Measurements from ENCODE around the gene DOCK4. TPM values are rescaled to one million over a fixed set of nuclear protein-coding genes. Genes with fewer than 3 reads are reported as not detected.

The DOCK4 gene
- total RNA-seq, 1 experiment from 2014 or later = 4.9 TPM

DNA sequence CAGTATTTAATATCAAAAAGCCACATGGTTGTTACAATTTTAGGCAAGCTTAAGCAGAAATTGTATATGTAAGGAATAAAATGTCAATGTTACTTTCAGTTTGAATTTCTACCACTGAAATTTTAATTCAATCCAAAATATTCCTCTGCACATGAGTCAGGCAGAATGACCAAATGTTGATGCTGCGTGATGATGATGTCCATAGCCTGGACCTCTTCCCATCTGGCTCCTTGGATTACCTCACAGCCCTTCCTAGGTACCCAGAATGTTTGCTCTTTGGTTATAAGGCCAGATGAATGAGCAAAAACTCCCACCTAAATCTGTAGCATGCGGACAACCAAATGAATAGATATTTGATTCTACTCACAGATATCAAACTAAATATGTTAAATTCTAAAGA lies 385.6 kb downstream of the DOCK4 start:
- peaks cover 0 to 4% (median 0%) of the 10 kb centered on the region in 3 experiments; a peak in 1 of 7 replicates for H3K36me3 Mint-ChIP-seq (ENCODE audit: insufficient read depth in 1 of 3, low read depth in 3 of 3)
- H3K56ac ChIP-seq (ENCODE audit: insufficient read length, low read depth, low read length) = no peak overlapping the region
- no peaks in the 10 kb centered on the region for H4K20me1 ChIP-seq (ENCODE audit: control insufficient read depth, insufficient read depth, insufficient read length)
- H3K27me3 ChIP-seq (ENCODE audit: insufficient read depth, low read length) = no peaks in the 10 kb centered on the region; the same call in 1 of the 2 replicates
- no peak overlapping the region for H2BK15ac ChIP-seq (ENCODE audit: low read depth, low read length)
- H3K4me1 ChIP-seq (ENCODE audit: insufficient read depth, low read length) = no peaks in the 10 kb centered on the region
- no peak overlapping the region for H3T11ph ChIP-seq (ENCODE audit: low read length)
- H3K9ac ChIP-seq (ENCODE audit: extremely low read depth, insufficient read length, low read length) = no peak overlapping the region
- no peaks in the 10 kb centered on the region for H3K23me2 ChIP-seq (ENCODE audit: insufficient read length, low read depth, low read length, poor library complexity, severe bottlenecking)
- no peak overlapping the region for H4K5ac ChIP-seq (ENCODE audit: insufficient read length, low read depth, low read length)
- H3K9me3 ChIP-seq (ENCODE audit: control insufficient read depth, low read depth, low read length) = no peaks in the 10 kb centered on the region
- no peak overlapping the region for H3K18ac ChIP-seq (ENCODE audit: insufficient read length, low read depth, low read length)
- no peak overlapping the region for H2BK20ac ChIP-seq (ENCODE audit: low read depth, low read length, poor library complexity, severe bottlenecking)
- H3K23ac ChIP-seq (ENCODE audit: insufficient read length, low read depth, low read length) = no peak overlapping the region
- no peak for DNase-seq
- H3K27ac ChIP-seq (ENCODE audit: insufficient read length, low read depth, low read length) = no peak overlapping the region
- no CpG with 5 or more reads among the region's 2 CpGs for WGBS (ENCODE audit: extremely low coverage, insufficient read length, low lambda C conversion rate)
- no peak overlapping the region for H3K4me3 Mint-ChIP-seq
- H4K8ac ChIP-seq (replicated peaks; ENCODE audit: insufficient read length, low read depth, low read length) = no peak overlapping the region
- no peak overlapping the region for H2BK120ac ChIP-seq (ENCODE audit: low read depth, low read length, poor library complexity, severe bottlenecking)
- H3K9me3 Mint-ChIP-seq = no peaks in the 10 kb centered on the region
- no peak overlapping the region for H3K27ac Mint-ChIP-seq
- H2AK5ac ChIP-seq (ENCODE audit: insufficient read length, low read length) = no peak overlapping the region
- H3K27me3 Mint-ChIP-seq (ENCODE audit: low read depth) = no peaks in the 10 kb centered on the region
- no peaks in the 10 kb centered on the region for H3K79me2 ChIP-seq (ENCODE audit: insufficient read depth, low read length)
- H2AFZ ChIP-seq (ENCODE audit: low read length) = no peak overlapping the region
- no peak overlapping the region for H3K14ac ChIP-seq (ENCODE audit: insufficient read depth, low read length)
- H3K4me1 Mint-ChIP-seq = no peaks in the 10 kb centered on the region
- H3K4ac ChIP-seq (ENCODE audit: low read depth, low read length) = no peak overlapping the region
- H2BK12ac ChIP-seq (ENCODE audit: insufficient read length, low read depth, low read length) = no peak overlapping the region
- TF ChIP-seq, protein P1, sequence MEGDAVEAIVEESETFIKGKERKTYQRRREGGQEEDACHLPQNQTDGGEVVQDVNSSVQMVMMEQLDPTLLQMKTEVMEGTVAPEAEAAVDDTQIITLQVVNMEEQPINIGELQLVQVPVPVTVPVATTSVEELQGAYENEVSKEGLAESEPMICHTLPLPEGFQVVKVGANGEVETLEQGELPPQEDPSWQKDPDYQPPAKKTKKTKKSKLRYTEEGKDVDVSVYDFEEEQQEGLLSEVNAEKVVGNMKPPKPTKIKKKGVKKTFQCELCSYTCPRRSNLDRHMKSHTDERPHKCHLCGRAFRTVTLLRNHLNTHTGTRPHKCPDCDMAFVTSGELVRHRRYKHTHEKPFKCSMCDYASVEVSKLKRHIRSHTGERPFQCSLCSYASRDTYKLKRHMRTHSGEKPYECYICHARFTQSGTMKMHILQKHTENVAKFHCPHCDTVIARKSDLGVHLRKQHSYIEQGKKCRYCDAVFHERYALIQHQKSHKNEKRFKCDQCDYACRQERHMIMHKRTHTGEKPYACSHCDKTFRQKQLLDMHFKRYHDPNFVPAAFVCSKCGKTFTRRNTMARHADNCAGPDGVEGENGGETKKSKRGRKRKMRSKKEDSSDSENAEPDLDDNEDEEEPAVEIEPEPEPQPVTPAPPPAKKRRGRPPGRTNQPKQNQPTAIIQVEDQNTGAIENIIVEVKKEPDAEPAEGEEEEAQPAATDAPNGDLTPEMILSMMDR (conservative IDR thresholded peaks at IDR 0.05) = no peak
- H3K79me1 ChIP-seq (ENCODE audit: insufficient read depth, low read depth, low read length, poor library complexity, severe bottlenecking) = no peaks in the 10 kb centered on the region
- no peak overlapping the region for H3K4me2 ChIP-seq (ENCODE audit: insufficient read depth, insufficient read length, low read length)
- H4K91ac ChIP-seq (ENCODE audit: insufficient read length, low read depth, low read length) = no peak overlapping the region
- H2BK5ac ChIP-seq (ENCODE audit: insufficient read length, low read length) = no peak overlapping the region
